Lower lobe of right lung (tissue), 2 donors: Measurements from ENCODE around the gene MARCHF2. TPM values are rescaled to one million over a fixed set of nuclear protein-coding genes. Genes with fewer than 3 reads are reported as not detected.

Experiments used
- ATAC-seq, 2 donors: fragments of 200-7000 bp; cut with Tn5 transposase; one replicate each; pipeline ENCODE4 v1.9.1; 2020 to 2022; ENCODE audit warnings: mild to moderate bottlenecking in 2 of 2, moderate library complexity in 2 of 2
- DNase-seq: peaks from one replicate; pipeline ENCODE4 v3.0.0-alpha.2; 2020
- H3K27ac ChIP-seq: fragments of 200-600 bp; one replicate; pipeline ENCODE4 v1.8.0; 2022
- H3K27me3 ChIP-seq: fragments of 200-600 bp; one replicate; pipeline ENCODE4 v1.8.0; 2022; ENCODE audit warnings: low read depth
- H3K36me3 ChIP-seq: fragments of 200-600 bp; one replicate; pipeline ENCODE4 v1.8.0; 2022; ENCODE audit warnings: mild to moderate bottlenecking
- H3K4me1 ChIP-seq: fragments of 200-600 bp; one replicate; pipeline ENCODE4 v1.8.0; 2022
- H3K4me3 ChIP-seq: fragments of 200-600 bp; one replicate; pipeline ENCODE4 v1.8.0; 2022; ENCODE audit warnings: mild to moderate bottlenecking
- H3K9me3 ChIP-seq: fragments of 200-600 bp; one replicate; pipeline ENCODE4 v1.8.0; 2022
- intact Hi-C: fragments of 100-400 bp; cut with DNase I; formaldehyde crosslinking; loops from one replicate; pipeline ENCODE4 v1.11.0; 2022
- microRNA-seq: library from miRNA; unstranded; fragments of <30 nt; microRNA quantifications from one replicate; pipeline ENCODE4 v1.2.0, GENCODE V29; 2020; ENCODE audit warnings: borderline number of aligned reads
- total RNA-seq: library from RNA; stranded (reverse); fragmentation: NEBNext Ultra II Directional; extraction: Animal tissue kit (Norgen Biotek cat#: 25700); gene quantifications from one replicate; pipeline ENCODE4 v1.2.1, GENCODE V29; 2021
- TF ChIP-seq, protein P1 (sequence below): fragments of 200-600 bp; IDR thresholded peaks from one replicate; pipeline ENCODE4 v1.8.0; 2022; ENCODE audit warnings: antibody characterized with exemption, mild to moderate bottlenecking
- donor health status: DM: no; HTN: yes; CAD: no; lungs with severe emphysema.

The MARCHF2 gene
- total RNA-seq, 1 donor from 2014 or later = 60.1 TPM

GRCh38 chr19:8487137-8487851, 74.2 kb downstream of the MARCHF2 start:
- Histone ChIP-seq H3K4me1 (peaks cover 42% of the 10 kb centered on the region), H3K4me3 (no peak overlapping the region), H3K9me3 (no peaks in the 10 kb centered on the region), H3K27me3 (no peaks in the 10 kb centered on the region), H3K36me3 (peaks cover 77% of the 10 kb centered on the region), H3K27ac (peak overlapping the region; percentile 63)
- DNase-seq (peak; percentile 85), ATAC-seq (peak; percentile 53 to 67)
- intact Hi-C loops = no loop called here
- TF ChIP-seq, protein P1, sequence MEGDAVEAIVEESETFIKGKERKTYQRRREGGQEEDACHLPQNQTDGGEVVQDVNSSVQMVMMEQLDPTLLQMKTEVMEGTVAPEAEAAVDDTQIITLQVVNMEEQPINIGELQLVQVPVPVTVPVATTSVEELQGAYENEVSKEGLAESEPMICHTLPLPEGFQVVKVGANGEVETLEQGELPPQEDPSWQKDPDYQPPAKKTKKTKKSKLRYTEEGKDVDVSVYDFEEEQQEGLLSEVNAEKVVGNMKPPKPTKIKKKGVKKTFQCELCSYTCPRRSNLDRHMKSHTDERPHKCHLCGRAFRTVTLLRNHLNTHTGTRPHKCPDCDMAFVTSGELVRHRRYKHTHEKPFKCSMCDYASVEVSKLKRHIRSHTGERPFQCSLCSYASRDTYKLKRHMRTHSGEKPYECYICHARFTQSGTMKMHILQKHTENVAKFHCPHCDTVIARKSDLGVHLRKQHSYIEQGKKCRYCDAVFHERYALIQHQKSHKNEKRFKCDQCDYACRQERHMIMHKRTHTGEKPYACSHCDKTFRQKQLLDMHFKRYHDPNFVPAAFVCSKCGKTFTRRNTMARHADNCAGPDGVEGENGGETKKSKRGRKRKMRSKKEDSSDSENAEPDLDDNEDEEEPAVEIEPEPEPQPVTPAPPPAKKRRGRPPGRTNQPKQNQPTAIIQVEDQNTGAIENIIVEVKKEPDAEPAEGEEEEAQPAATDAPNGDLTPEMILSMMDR = no peak

DNA sequence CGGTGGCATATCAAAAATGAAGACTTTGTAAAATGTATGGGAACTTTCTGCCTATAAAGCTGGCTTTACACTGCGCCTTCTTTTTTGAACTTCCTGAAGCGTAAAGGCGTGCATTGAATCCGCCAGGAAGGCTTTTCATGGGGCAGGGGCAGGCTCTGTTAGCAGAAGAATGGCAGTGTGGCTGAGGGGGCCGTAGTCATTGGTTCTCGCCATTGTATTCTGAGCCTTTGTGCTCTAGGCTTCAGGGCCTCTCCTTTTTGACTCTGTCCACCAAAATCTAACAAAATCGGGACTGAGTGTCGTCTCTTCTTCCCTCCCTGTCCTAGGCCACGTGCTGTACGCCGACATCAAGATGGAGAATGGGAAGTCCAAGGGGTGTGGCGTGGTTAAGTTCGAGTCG, 75.3 kb downstream of the MARCHF2 start:
- peaks cover 67% of the 10 kb centered on the region for H3K36me3 ChIP-seq
- ATAC-seq (no peak), DNase-seq (no peak)
- H3K27me3 ChIP-seq = no peaks in the 10 kb centered on the region
- H3K27ac ChIP-seq = peak overlapping the region; percentile 63
- H3K4me1 ChIP-seq = peaks cover 42% of the 10 kb centered on the region
- intact Hi-C loops = no loop called here
- TF ChIP-seq, protein P1 = no peak
- H3K4me3 ChIP-seq = no peak overlapping the region
- no peaks in the 10 kb centered on the region for H3K9me3 ChIP-seq

Small RNA genes lying within 50 kb of the gene (microRNA-seq; reads per million reads assigned to microRNA genes)
- 2.5 reads per million for gene MIR4999

Other genes with a start within 250 kb of the MARCHF2 start
- gene CERS4, start 203.9 kb upstream of the MARCHF2 start, total RNA-seq = 60.6 TPM
- 31.0 TPM for gene CD320, start 104.9 kb upstream of the MARCHF2 start, total RNA-seq
- gene NDUFA7, start 91.9 kb upstream of the MARCHF2 start, total RNA-seq = 41.9 TPM
- 1,461 TPM for gene RPS28, start 91.8 kb upstream of the MARCHF2 start, total RNA-seq
- 49.0 TPM for gene KANK3, start 70.0 kb upstream of the MARCHF2 start, total RNA-seq
- gene ANGPTL4, start 49.1 kb upstream of the MARCHF2 start, total RNA-seq = 11.0 TPM
- 101 TPM for gene RAB11B, start 22.9 kb upstream of the MARCHF2 start, total RNA-seq
- gene HNRNPM, start 31.7 kb downstream of the MARCHF2 start, total RNA-seq = 152 TPM
- gene PRAM1, start 89.3 kb downstream of the MARCHF2 start, total RNA-seq = 52.2 TPM
- gene ZNF414, start 100.9 kb downstream of the MARCHF2 start, total RNA-seq = 21.6 TPM
- gene MYO1F, start 164.1 kb downstream of the MARCHF2 start, total RNA-seq = 162 TPM
- 22.4 TPM for gene ADAMTS10, start 197.4 kb downstream of the MARCHF2 start, total RNA-seq
- gene NFILZ, start 217.3 kb downstream of the MARCHF2 start, total RNA-seq = not detected